Choroid plexus epithelial cell (primary cell): ENCODE results near the gene YARS2.
"Not testable (repeated sequence)": the region's sequence is repeated elsewhere in the genome, so short reads cannot be mapped to it uniquely, and the experiment has no call there.

Experiments
- DNase-seq: peaks from one replicate; pipeline ENCODE4 v3.0.0-alpha.2; 2010; ENCODE audit warnings: low read depth
- H3K4me3 ChIP-seq: 2 replicates; pipeline ENCODE4 v1.5.1; 2011; ENCODE audit warnings: low read depth, mild to moderate bottlenecking, control low read depth, low read length, moderate library complexity
- TF ChIP-seq, protein P1 (sequence below): conservative IDR thresholded peaks from 2 replicates; pipeline ENCODE4 v1.5.1; 2011; ENCODE audit warnings: low read depth, mild to moderate bottlenecking, control low read depth, inconsistent platforms, low read length, moderate library complexity

Gene YARS2

GRCh38 chr12:32706335-32707024, 49.2 kb downstream of the YARS2 start:
- H3K4me3 ChIP-seq = no peak overlapping the region
- TF ChIP-seq, protein P1, sequence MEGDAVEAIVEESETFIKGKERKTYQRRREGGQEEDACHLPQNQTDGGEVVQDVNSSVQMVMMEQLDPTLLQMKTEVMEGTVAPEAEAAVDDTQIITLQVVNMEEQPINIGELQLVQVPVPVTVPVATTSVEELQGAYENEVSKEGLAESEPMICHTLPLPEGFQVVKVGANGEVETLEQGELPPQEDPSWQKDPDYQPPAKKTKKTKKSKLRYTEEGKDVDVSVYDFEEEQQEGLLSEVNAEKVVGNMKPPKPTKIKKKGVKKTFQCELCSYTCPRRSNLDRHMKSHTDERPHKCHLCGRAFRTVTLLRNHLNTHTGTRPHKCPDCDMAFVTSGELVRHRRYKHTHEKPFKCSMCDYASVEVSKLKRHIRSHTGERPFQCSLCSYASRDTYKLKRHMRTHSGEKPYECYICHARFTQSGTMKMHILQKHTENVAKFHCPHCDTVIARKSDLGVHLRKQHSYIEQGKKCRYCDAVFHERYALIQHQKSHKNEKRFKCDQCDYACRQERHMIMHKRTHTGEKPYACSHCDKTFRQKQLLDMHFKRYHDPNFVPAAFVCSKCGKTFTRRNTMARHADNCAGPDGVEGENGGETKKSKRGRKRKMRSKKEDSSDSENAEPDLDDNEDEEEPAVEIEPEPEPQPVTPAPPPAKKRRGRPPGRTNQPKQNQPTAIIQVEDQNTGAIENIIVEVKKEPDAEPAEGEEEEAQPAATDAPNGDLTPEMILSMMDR = no peak

DNA sequence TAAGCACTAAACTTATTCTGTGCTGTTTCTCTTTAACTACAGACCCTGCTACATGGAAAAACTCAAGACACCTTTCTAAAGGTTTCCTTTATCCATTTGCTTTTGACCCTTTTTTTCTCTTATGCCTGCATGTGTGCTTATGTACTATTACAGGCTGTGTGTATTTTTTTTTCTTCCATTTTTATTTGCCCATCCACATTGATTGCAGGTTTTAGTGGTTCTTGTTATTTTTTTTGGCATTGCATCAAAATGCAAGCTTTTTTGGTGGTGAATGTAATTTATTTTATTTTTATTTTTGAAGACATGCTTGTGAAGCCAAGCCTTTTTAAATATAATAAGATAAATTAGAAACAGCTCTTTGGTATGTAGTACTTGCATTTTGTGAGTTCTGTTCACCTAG, 49.9 kb downstream of the YARS2 start:
- TF ChIP-seq, protein P1 = no peak
- DNase-seq = no peak
- H3K4me3 ChIP-seq = no peak overlapping the region

More at GRCh38 chr12:32706335-32707024, 49.2 kb downstream of the YARS2 start:
- no peak for DNase-seq

- TF ChIP-seq, protein P1 = no peak
- DNase-seq = no peak
- no peak overlapping the region for H3K4me3 ChIP-seq
Measured at GRCh38 chr12:32702946-32703345, 52.8 kb downstream of the YARS2 start.

DNA sequence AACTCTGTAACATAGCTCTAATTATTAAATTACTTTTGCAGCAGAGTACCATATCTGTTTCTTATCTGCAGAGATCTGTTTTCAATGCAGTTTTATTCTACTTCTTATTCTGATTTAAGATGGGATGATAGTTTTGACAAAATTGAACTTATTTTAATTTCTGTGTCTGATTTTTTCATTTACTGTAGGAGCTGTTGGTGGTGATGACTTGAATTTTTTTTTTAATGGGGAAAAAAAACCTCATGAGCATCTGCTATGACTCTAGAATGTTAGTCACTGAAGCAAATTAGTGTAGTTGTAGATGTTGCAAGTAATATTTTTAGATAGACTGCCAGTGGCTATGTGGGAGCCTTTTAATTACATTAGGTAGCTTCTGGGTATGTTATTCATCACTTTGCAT, 53.2 kb downstream of the YARS2 start:
- H3K4me3 ChIP-seq = no peak overlapping the region
- TF ChIP-seq, protein P1 = no peak
- no peak for DNase-seq

- DNase-seq, H3K4me3 ChIP-seq: not testable (repeated sequence)
Measured at GRCh38 chr12:32699437-32699836, 56.3 kb downstream of the YARS2 start.

- no peak overlapping the region for H3K4me3 ChIP-seq
- no peak for DNase-seq
- TF ChIP-seq, protein P1 = no peak
Measured at GRCh38 chr12:32698285-32698684, 57.4 kb downstream of the YARS2 start.

- no peak for DNase-seq
- TF ChIP-seq, protein P1 = no peak
- H3K4me3 ChIP-seq = no peak overlapping the region
Measured at GRCh38 chr12:32697445-32697844, 58.3 kb downstream of the YARS2 start.
